HepG2 (cell line): ENCODE results near the gene FOXD1. TPM values are rescaled to one million over a fixed set of nuclear protein-coding genes. Genes with fewer than 3 reads are reported as not detected.

ENCODE experiments used
- ARHGAP35 ChIP-seq: sonication (generic); formaldehyde crosslinking; IDR thresholded peaks from 2 replicates; pipeline ENCODE4 v1.9.0; 2022; ENCODE audit warnings: mild to moderate bottlenecking, inconsistent platforms, moderate library complexity, missing genetic modification reagents, borderline replicate concordance
- CTCF ChIP-seq: sonication (generic); formaldehyde crosslinking; IDR thresholded peaks from 2 replicates; pipeline ENCODE4 v1.5.0; 2020; ENCODE audit warnings: mild to moderate bottlenecking, missing genetic modification reagents, moderate library complexity
- HHEX ChIP-seq: IDR thresholded peaks from 2 replicates; pipeline ENCODE4 v1.6.1; 2016; ENCODE audit warnings: control low read depth
- HNRNPL ChIP-seq: fragments of 200-400 bp; formaldehyde crosslinking; IDR thresholded peaks from 2 replicates; pipeline ENCODE4 v1.6.1; 2017; ENCODE audit warnings: mild to moderate bottlenecking, low read depth, low read length
- MAZ ChIP-seq, 2 experiments: sonication (generic) in 1 of 2; formaldehyde crosslinking in 1 of 2; IDR thresholded peaks; 2 replicates each; pipeline versions ENCODE4 v1.5.0 to v1.6.1; 2012 to 2020; ENCODE audit warnings: low read depth in 2 of 2, mild to moderate bottlenecking in 2 of 2, borderline replicate concordance in 1 of 2, improper control_type of control experiment in 1 of 2, low read length in 1 of 2, missing genetic modification reagents in 1 of 2, moderate library complexity in 1 of 2
- NCOA5 ChIP-seq: sonication (generic); formaldehyde crosslinking; IDR thresholded peaks from 2 replicates; pipeline ENCODE4 v1.4.0; 2020; ENCODE audit warnings: missing genetic modification reagents
- PBX2 ChIP-seq: IDR thresholded peaks from 2 replicates; pipeline ENCODE4 v1.6.1; 2016; ENCODE audit warnings: control low read depth
- SETDB1 ChIP-seq: sonication (generic); formaldehyde crosslinking; IDR thresholded peaks from 2 replicates; pipeline ENCODE4 v1.5.1; 2020; ENCODE audit warnings: missing genetic modification reagents, mild to moderate bottlenecking, borderline replicate concordance
- TCF7L2 ChIP-seq: IDR thresholded peaks from 2 replicates; pipeline ENCODE4 v1.6.1; 2011; ENCODE audit warnings: mild to moderate bottlenecking, low read depth, low read length, moderate library complexity
- TEAD2 ChIP-seq: sonication (generic); formaldehyde crosslinking; IDR thresholded peaks from 2 replicates; pipeline ENCODE4 v1.9.0; 2021; ENCODE audit warnings: missing genetic modification reagents
- ZBTB43 ChIP-seq: sonication (generic); formaldehyde crosslinking; conservative IDR thresholded peaks from 2 replicates; pipeline ENCODE4 v1.4.0; 2020; ENCODE audit warnings: missing genetic modification reagents
- ZFP37 ChIP-seq: sonication (generic); formaldehyde crosslinking; IDR thresholded peaks from 2 replicates; pipeline ENCODE4 v1.4.0; 2020; ENCODE audit warnings: missing genetic modification reagents, borderline replicate concordance
- ZFY ChIP-seq: sonication (generic); formaldehyde crosslinking; IDR thresholded peaks from 2 replicates; pipeline ENCODE4 v1.4.0; 2020; ENCODE audit warnings: missing genetic modification reagents
- ZNF281 ChIP-seq: sonication (generic); formaldehyde crosslinking; IDR thresholded peaks from 2 replicates; pipeline ENCODE4 v1.4.0; 2020; ENCODE audit warnings: missing genetic modification reagents, borderline replicate concordance
- ZNF496 ChIP-seq: sonication (generic); formaldehyde crosslinking; IDR thresholded peaks from 2 replicates; pipeline ENCODE4 v1.8.1; 2023; ENCODE audit warnings: mild to moderate bottlenecking, moderate library complexity, missing genetic modification reagents; ENCODE audit not compliant: insufficient replicate concordance
- ZNF639 ChIP-seq: conservative IDR thresholded peaks from 2 replicates; pipeline ENCODE4 v1.6.1; 2018; ENCODE audit warnings: missing genetic modification reagents
- ZNF768 ChIP-seq: sonication (generic); formaldehyde crosslinking; IDR thresholded peaks from 2 replicates; pipeline ENCODE4 v1.4.0; 2020; ENCODE audit warnings: missing genetic modification reagents
- ZNF800 ChIP-seq: sonication (generic); formaldehyde crosslinking; IDR thresholded peaks from 2 replicates; pipeline ENCODE4 v1.4.0; 2020; ENCODE audit warnings: missing genetic modification reagents
- polyA plus RNA-seq, 8 experiments: library from polyadenylated mRNA; depleted of rRNA in 3 of 8; stranded (reverse) in 7 of 8; unstranded in 1 of 8; fragments of >200 nt; fragmentation: Illumina TruSeq in 4 of 8; extraction: Trizol in 4 of 8; gene quantifications; 2 replicates each; pipeline versions ENCODE4 v1.2.1 to v1.2.3, GENCODE V29; 2011 to 2016; ENCODE audit warnings: low read depth in 4 of 8, missing spikeins in 1 of 8, mixed read lengths in 1 of 8; ENCODE audit not compliant: insufficient read depth in 1 of 8
- total RNA-seq, 5 experiments: library from RNA; depleted of rRNA; stranded (reverse); fragments of >200 nt; fragmentation: Illumina TruSeq; extraction: Trizol; gene quantifications; 2 replicates each; pipeline ENCODE4 v1.2.3, GENCODE V29; 2016; ENCODE audit warnings: low read depth in 1 of 5

The FOXD1 gene
- total and polyA plus RNA-seq, 2 of the 13 experiments (the other 11 are each of a cell fraction or from before 2014, with no cell fraction given), result 0.04 to 0.05 TPM

- TF ChIP-seq PBX2 (no peak), TCF7L2 (no peak), ZFY (CRISPR knock-in tag) (peak; percentile 73), HHEX (no peak), ZNF800 (CRISPR knock-in tag) (peak; percentile 50), TEAD2 (no peak), ZFP37 (no peak), ZNF281 (CRISPR knock-in tag) (peak; percentile 25; the same call in 1 of the 2 replicates), ZNF768 (CRISPR knock-in tag) (0 out of 2 replicates have a peak, but pooled peaks have one; percentile 13), SETDB1 (CRISPR knock-in tag) (no peak), MAZ (IDR thresholded peaks at IDR 0.05; ENCODE audit: borderline replicate concordance, low read depth, low read length) (peak; percentile 36; the same call in 1 of the 2 replicates), MAZ (CRISPR knock-in tag; IDR thresholded peaks at IDR 0.05; ENCODE audit: low read depth) (no peak; the same call in none of the 2 replicates), ZNF496 (CRISPR knock-in tag) (no peak), ARHGAP35 (CRISPR knock-in tag) (no peak), HNRNPL (no peak), CTCF (CRISPR knock-in tag) (peak; percentile 58), ZBTB43 (no peak), ZNF639 (no peak), NCOA5 (CRISPR knock-in tag) (no peak)
These were observed 11.3 kb downstream of the FOXD1 start (continued) for GRCh38 chr5:73437101-73437776.
